Measurements from ENCODE around the gene RCC2.

RCC2 gene

GRCh38 chr1:17405898-17406759, 33.3 kb downstream of the RCC2 start:
- peak; percentile 65 to 68 for DNase-seq (ENCODE audit: low read depth in 2 of 2)
- H3K4me3 ChIP-seq (replicated peaks in 1 of 2; ENCODE audit: low read depth in 2 of 2, low read length in 2 of 2), result no peak overlapping the region
- peak; percentile 79 for TF ChIP-seq CTCF (IDR thresholded peaks at IDR 0.05; ENCODE audit: low read depth, low read length)

DNA sequence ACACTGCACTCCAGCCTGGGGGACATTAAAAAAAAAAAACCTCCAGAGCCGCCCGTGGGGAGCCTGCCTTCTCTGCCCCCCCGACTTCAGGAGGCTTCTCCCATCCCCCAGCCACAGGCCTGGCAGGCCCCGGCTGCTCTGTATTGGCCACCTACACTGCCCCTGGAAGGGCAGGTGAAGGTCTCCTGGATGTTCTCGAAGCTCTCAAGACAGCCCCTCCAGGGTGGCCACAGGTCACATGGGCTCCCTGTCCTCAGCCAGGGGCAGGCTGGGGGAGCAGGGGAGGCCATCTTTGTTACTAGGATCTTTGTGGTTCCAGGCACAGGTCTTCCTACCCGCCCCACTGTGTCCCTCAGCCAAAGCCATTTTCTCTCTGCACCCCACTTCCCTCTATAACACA, 34.7 kb downstream of the RCC2 start:
- no peak for TF ChIP-seq CTCF (IDR thresholded peaks at IDR 0.05; ENCODE audit: low read depth, low read length)
- no peak for DNase-seq (ENCODE audit: low read depth in 2 of 2)
- H3K4me3 ChIP-seq (replicated peaks in 1 of 2; ENCODE audit: low read depth in 2 of 2, low read length in 2 of 2), result no peak overlapping the region

DNA sequence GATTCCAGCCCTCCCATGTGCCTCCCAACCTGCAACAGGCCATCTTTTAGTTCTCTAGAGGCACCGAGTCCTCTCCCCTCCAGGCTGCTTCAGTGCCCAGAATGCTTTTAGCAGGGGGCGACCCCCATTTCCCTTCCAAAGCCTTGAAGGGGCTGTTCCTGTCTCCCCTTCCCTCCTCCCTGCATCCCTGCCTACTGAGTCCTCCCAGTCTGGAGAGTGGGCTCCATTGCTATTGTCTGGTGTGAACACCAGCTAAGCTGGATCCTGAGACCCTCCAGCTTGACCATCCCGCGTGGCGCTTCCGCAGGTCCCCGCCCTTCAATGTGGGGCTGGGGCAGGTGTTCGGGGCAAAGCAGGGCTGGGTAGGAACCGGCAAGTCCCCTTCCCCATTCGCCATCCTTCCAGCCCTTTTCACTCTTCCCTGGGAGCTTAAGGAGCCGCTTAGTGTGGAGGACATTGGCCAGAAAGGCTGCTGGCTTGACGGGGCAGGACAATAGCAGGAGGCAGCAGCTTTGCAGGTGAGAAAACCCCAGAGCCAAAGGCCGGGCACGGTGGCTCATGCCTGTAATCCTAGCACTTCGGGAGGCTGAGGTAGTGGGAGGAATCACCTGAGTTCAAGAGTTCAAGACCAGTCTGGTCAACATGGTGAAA, 35.3 kb downstream of the RCC2 start:
- no peak overlapping the region for H3K4me3 ChIP-seq (replicated peaks in 1 of 2; ENCODE audit: low read depth in 2 of 2, low read length in 2 of 2)
- no peak for DNase-seq (ENCODE audit: low read depth in 2 of 2)
- no peak for TF ChIP-seq CTCF (IDR thresholded peaks at IDR 0.05; ENCODE audit: low read depth, low read length)

- no peak for TF ChIP-seq CTCF (IDR thresholded peaks at IDR 0.05; ENCODE audit: low read depth, low read length)
- H3K4me3 ChIP-seq (replicated peaks in 1 of 2; ENCODE audit: low read depth in 2 of 2, low read length in 2 of 2), result no peak overlapping the region
- no peak for DNase-seq (ENCODE audit: low read depth in 2 of 2)
Observed at GRCh38 chr1:17403081-17403480, 36.4 kb downstream of the RCC2 start.

- TF ChIP-seq CTCF (IDR thresholded peaks at IDR 0.05; ENCODE audit: low read depth, low read length), result no peak
- no peak overlapping the region for H3K4me3 ChIP-seq (replicated peaks in 1 of 2; ENCODE audit: low read depth in 2 of 2, low read length in 2 of 2)
- no peak for DNase-seq (ENCODE audit: low read depth in 2 of 2)
Observed at GRCh38 chr1:17401841-17402240, 37.6 kb downstream of the RCC2 start.

GRCh38 chr1:17400725-17401341, 38.6 kb downstream of the RCC2 start:
- no peak overlapping the region for H3K4me3 ChIP-seq (replicated peaks in 1 of 2; ENCODE audit: low read depth in 2 of 2, low read length in 2 of 2)
- TF ChIP-seq CTCF (IDR thresholded peaks at IDR 0.05; ENCODE audit: low read depth, low read length), result no peak
- no peak for DNase-seq (ENCODE audit: low read depth in 2 of 2)
